WERI-Rb-1 (cell line): ENCODE measurements around the gene GANAB.

Experiments used
- DNase-seq: peaks from one replicate; pipeline ENCODE4 v3.0.0-alpha.2; 2020
- H3K27ac ChIP-seq: fragments of 250-450 bp; sonication (Bioruptor Pico); 2 replicates; pipeline ENCODE4 v1.5.1; 2020; ENCODE audit warnings: mild to moderate bottlenecking, moderate library complexity
- H3K27me3 ChIP-seq: fragments of 250-450 bp; sonication (Bioruptor Pico); 2 replicates; pipeline ENCODE4 v1.5.1; 2021; ENCODE audit warnings: mild to moderate bottlenecking, low read depth, moderate library complexity; ENCODE audit not compliant: insufficient read depth, severe bottlenecking
- H3K36me3 ChIP-seq: fragments of 250-450 bp; sonication (Bioruptor Pico); 2 replicates; pipeline ENCODE4 v1.5.1; 2020; ENCODE audit warnings: mild to moderate bottlenecking, moderate library complexity
- H3K4me3 ChIP-seq: 2 replicates; pipeline ENCODE4 v1.5.1; 2011; ENCODE audit warnings: low read depth, mild to moderate bottlenecking, control low read depth, low read length
- H3K9me3 ChIP-seq: fragments of 250-450 bp; sonication (Bioruptor Pico); 2 replicates; pipeline ENCODE4 v1.5.1; 2021; ENCODE audit warnings: mild to moderate bottlenecking, moderate library complexity; ENCODE audit not compliant: severe bottlenecking
- CTCF ChIP-seq: IDR thresholded peaks from 2 replicates; pipeline ENCODE4 v1.5.1; 2011; ENCODE audit warnings: low read depth, mild to moderate bottlenecking, control low read depth, inconsistent platforms, low read length

The GANAB gene

GRCh38 chr11:62646825-62647608 lies 604 bp upstream of the GANAB start:
- Histone ChIP-seq H3K9me3 (no peaks in the 10 kb centered on the region), H3K4me3 (peak overlapping the region; percentile 99; the same call in 1 of the 2 replicates), H3K27ac (peak overlapping the region; percentile 24; the same call in 1 of the 2 replicates), H3K27me3 (no peaks in the 10 kb centered on the region), H3K36me3 (peaks cover 54% of the 10 kb centered on the region)
- TF ChIP-seq CTCF, result no peak
- DNase-seq, result no peak

- Histone ChIP-seq H3K36me3 (peaks cover 54% of the 10 kb centered on the region), H3K27ac (peak overlapping the region; percentile 97), H3K27me3 (no peaks in the 10 kb centered on the region), H3K4me3 (peak overlapping the region; percentile 99), H3K9me3 (no peaks in the 10 kb centered on the region)
- TF ChIP-seq CTCF, result no peak
- DNase-seq, result no peak
These were observed 805 bp downstream of the GANAB start for GRCh38 chr11:62645671-62645945.

GRCh38 chr11:62644220-62644619 lies 2.2 kb downstream of the GANAB start:
- Histone ChIP-seq H3K9me3 (no peaks in the 10 kb centered on the region), H3K36me3 (peaks cover 53% of the 10 kb centered on the region), H3K27me3 (no peaks in the 10 kb centered on the region), H3K27ac (no peak overlapping the region), H3K4me3 (no peak overlapping the region)
- TF ChIP-seq CTCF, result no peak
- no peak for DNase-seq

GRCh38 chr11:62632492-62632891 lies 13.9 kb downstream of the GANAB start:
- no peak overlapping the region for H3K4me3 ChIP-seq
- H3K27me3 ChIP-seq, result no peaks in the 10 kb centered on the region
- no peak overlapping the region for H3K27ac ChIP-seq
- TF ChIP-seq CTCF, result no peak
- no peak for DNase-seq
- H3K9me3 ChIP-seq, result no peaks in the 10 kb centered on the region
- peaks cover 89% of the 10 kb centered on the region for H3K36me3 ChIP-seq

GRCh38 chr11:62627713-62628112 lies 18.7 kb downstream of the GANAB start:
- DNase-seq, result no peak
- peaks cover 78% of the 10 kb centered on the region for H3K36me3 ChIP-seq
- no peaks in the 10 kb centered on the region for H3K27me3 ChIP-seq
- no peaks in the 10 kb centered on the region for H3K9me3 ChIP-seq
- H3K27ac ChIP-seq, result no peak overlapping the region
- H3K4me3 ChIP-seq, result no peak overlapping the region
- peak; percentile 36; the same call in 1 of the 2 replicates for TF ChIP-seq CTCF
